ENCODE data around the gene WASHC4.
A peak's percentile ranks its signal among the peaks of the same experiment; 100 is the strongest.
"Not testable (repeated sequence)": the region's sequence is repeated elsewhere in the genome, so short reads cannot be mapped to it uniquely, and the experiment has no call there.

Gene WASHC4

GRCh38 chr12:105164068-105164467, 56.5 kb downstream of the WASHC4 start:
- DNase-seq (ENCODE audit: low spot score), result no peak

GRCh38 chr12:105166736-105167135, 59.2 kb downstream of the WASHC4 start:
- DNase-seq (ENCODE audit: low spot score), result no peak

DNA sequence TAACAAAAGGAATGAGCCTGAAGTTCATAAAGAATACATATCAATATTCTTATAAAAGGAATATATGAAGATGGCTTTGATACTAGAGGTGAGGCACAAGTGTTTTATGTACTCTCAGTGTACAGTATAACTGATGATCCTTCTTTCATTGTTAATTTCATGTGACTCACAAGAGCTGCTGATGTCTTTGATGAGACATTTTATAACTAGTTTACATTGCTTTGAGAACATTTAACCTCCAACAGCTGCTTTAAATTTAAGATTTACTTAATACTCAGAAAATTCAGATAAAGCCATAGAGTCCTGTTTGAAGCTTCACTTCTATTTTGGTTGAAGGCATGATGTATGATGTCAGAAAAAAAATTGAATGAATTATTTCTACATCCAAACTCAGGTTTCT, 59.8 kb downstream of the WASHC4 start:
- no peak for DNase-seq (ENCODE audit: low spot score)

DNA sequence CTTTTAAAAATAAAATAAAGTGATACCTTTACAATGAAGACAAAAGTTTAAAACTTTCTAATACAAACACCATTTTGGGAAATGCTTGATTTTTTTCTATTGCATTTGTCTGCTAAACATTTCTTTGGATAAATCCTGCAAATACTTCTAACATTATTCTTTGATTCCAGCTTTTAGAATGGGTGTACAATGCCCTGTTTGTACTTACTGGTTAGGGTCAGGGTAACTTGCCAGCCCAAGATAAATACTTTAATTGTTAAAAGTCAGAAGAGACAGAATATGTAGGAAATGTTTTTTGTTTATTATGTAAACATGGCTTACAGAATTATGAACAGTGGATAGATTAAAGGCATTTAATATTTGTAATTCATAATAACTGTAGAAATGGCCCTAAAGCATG, 60.5 kb downstream of the WASHC4 start:
- DNase-seq (ENCODE audit: low spot score), result no peak

DNA sequence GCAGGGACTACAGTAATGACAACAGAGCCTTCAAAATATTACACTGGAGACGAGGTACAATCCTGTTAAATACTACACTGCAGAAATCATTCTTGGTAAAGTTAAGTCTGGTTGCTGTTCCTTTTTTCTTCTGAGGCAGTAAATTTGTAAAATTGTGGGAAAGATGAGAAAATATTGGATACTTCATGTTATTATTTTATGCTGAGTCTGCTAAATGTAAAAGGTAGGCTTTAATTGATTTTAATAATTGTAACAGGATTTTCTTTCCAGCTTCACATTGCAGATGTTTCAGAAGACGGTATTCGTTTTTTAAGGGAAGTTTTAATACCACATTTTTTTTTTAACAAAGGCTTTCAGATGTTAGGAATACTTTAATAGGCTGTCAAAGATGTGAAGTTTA, 62.6 kb downstream of the WASHC4 start:
- DNase-seq (ENCODE audit: low spot score), result no peak

DNA sequence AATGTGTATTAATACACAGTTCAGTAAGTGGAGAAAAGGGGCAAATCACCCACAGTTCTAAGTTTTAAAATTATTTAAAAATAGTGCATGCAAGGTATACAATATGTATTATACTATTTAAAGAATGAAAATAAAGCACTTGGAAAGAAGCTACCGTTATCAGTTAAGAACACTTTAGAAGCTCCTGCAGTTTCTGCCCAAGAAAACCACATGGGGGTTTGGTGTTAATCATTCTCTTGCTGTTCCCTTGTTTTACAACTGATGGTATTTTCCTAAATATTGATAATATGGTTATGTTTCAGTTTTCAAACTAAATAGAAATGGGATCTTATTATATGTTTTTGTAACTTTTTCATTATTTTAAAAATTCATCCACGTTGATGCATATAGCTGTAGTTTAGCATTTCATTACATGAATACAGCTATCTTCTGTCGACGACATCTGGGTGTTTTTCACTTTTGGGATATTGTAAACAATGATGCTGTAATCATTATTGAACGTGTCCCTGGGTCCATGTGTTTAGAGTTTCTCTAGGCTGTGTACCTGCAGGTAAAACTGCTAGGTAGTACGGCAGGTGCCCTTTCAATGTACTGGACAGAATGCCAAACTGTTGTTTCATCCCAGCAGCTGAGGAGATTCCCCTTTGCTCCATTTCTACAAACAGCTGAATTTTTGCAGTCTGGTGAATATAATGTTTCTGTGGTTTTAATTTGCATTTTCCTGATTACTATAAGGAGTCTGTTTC, 64.3 kb downstream of the WASHC4 start:
- peak; percentile 21 for DNase-seq (ENCODE audit: low spot score)

DNA sequence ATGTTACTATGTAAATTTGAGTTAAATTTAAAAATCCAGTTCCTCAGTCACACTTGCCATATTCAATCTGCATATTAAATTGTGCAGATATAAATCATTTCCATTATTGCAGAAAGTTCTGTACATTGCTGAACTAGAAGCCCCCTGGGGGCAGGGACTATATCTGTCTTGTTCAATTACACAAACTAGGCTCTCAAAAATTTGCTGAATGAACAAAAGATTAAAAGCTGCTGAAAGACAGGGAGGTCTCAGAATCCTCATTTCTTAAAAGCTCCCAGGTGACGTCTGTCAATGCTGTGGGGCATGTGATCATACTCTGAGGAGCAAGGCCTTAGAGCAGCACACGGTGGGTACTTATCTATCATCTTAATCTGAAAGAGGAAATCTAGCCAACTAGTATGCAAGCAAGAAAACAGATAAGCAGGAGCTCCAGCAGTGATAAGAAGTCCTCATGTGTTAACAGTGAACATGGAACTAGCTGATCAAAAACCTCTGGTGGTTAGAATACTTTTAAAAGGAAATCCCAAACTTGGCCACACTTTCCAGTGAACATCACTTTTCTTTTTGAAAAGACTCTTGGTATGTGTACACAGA, 68.0 kb downstream of the WASHC4 start:
- no peak for DNase-seq (ENCODE audit: low spot score)

DNA sequence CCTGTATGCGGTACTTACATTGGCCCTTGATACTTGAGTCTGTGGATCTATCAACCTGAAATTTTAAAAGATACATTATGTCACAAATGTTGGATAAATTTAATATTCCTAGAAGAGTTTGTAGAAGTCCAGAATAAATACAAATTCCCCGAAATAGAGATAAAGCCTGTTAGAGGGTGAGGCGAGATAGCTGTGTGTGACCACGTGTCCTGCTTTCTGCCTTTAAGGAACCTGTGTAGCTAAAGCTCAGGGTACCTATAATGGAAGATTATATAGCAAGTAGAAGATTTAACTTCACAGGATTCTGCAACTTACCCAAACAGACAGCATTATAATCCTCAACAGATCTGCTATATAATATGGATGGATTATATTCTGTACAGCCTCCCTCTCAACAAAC, 69.7 kb downstream of the WASHC4 start:
- peak; percentile 28 for DNase-seq (ENCODE audit: low spot score)

GRCh38 chr12:105179114-105179513, 71.6 kb downstream of the WASHC4 start:
- not testable (repeated sequence) for DNase-seq (ENCODE audit: low spot score)

DNA sequence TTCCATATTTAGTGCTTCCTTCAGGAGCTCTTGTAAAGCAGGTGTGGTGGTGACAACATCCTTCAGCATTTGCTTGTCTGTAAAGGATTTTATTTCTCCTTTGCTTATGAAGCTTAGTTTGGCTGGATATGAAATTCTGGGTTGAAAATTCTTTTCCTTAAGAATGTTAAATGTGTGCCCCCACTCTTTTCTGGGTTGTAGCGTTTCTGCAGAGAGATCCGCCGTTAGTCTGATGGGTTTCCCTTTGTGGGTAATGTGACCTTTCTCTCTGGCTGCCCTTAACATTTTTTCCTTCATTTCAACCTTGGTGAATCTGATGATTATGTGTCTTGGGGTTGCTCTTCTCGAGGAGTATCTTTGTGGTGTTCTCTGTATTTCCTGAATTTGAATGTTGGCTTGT, 75.9 kb downstream of the WASHC4 start:
- not testable (repeated sequence) for DNase-seq (ENCODE audit: low spot score)

DNA sequence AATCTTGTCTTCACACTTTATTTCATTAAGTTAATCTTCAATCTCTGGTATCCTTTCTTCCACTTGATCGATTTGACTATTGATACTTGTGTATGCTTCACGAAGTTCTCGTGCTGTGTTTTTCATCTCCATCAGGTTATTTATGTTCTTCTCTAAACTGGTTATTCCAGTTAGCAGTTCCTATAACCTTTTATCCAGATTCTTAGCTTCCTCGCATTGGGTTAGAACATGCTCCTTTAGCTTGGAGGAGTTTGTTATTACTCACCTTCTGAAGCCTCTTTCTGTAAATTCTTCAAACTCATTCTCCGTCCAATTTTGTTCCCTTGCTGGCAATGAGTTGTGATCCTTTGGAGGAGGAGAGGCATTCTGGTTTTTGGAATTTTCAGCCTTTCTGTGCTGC, 76.4 kb downstream of the WASHC4 start:
- DNase-seq (ENCODE audit: low spot score), result not testable (repeated sequence)

DNA sequence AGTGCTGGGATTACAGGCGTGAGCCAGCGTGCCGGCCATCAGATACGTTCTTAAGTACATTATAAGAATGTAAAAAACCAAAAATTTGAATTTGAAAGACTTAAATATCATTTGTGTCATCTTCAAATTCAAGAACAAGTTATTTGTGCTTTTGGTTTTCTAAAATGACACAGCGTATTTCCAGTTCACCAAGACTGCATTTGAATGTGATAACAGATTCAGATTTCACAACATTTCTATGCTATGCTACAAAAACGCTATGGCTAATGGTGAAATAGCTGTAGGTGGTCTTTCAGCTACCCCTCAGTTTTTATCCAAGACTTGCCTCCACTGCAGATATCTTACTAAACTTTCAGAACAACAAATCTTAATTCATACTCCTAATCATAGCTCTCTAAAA, 81.8 kb downstream of the WASHC4 start:
- no peak for DNase-seq (ENCODE audit: low spot score)

DNA sequence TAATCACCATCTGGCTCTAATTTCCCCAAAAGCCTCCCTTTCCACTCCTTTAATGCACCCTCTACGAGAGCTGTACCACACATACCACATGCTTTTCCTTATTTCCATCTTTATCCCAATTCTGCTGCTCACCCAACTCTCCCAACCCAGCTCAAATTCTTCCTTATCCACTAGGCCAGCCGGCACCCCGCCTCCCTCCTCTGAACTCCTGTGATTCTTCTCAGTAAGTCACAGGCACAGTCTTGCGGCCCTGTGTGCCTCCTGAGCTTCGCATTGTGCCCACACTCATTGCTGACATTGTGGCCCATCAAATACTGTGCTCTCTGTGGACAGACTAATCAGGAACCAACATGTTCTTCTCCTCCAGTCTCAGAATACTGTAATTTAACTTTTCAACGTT, 83.0 kb downstream of the WASHC4 start:
- DNase-seq (ENCODE audit: low spot score), result no peak

DNA sequence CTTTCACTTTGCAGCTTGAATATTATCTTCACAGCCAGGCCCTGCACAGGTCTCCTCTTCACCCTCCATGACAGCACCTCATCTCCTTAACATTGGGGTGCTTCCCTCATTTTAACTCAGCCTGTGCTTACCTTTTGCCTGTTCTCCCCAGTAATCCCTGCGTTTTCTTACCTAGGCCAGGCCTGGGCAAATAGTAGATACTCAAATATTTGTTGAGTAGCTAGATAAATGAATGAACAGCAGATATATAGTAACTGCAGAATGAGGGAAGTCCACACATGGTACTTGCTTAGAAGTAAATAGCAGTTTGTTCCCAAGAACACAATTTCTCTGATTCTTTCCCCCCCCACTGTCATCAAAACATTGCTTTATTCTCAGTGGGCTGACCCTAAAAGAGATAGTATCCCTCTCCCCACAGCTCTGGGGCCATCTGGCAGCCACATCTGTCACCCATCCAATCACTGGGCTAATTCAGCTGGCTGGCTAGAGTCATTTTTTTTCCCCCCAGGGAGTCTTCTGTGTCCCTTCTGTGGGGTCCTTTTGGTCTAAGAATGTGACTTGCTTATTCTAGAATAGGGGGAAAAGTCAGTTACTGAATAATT, 85.2 kb downstream of the WASHC4 start:
- DNase-seq (ENCODE audit: low spot score), result no peak

DNA sequence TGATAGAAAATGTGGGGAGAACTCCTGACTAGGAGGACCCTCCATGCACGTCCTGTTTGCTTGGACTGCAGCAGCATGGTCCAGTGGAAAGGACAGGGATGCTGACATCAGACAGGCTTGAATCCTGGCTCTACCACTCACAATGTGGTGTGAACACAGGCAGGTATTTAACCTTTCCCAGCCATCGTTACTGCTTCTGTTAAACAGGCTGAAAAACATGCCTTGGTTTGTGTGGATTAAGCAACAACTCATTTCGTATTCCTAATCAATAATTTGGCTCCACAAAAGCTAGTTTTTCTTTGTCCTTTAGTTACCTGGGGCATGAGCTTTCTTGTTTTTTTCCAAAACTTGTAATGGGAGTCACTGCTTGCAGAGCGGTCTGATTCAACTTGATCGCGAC, 87.4 kb downstream of the WASHC4 start:
- DNase-seq (ENCODE audit: low spot score), result no peak

GRCh38 chr12:105196090-105196489, 88.6 kb downstream of the WASHC4 start:
- DNase-seq (ENCODE audit: low spot score), result no peak

- DNase-seq (ENCODE audit: low spot score), result no peak
Observed at GRCh38 chr12:105198961-105199360, 91.4 kb downstream of the WASHC4 start.

- no peak for DNase-seq (ENCODE audit: low spot score)
Observed at GRCh38 chr12:105200385-105200784, 92.9 kb downstream of the WASHC4 start.

DNA sequence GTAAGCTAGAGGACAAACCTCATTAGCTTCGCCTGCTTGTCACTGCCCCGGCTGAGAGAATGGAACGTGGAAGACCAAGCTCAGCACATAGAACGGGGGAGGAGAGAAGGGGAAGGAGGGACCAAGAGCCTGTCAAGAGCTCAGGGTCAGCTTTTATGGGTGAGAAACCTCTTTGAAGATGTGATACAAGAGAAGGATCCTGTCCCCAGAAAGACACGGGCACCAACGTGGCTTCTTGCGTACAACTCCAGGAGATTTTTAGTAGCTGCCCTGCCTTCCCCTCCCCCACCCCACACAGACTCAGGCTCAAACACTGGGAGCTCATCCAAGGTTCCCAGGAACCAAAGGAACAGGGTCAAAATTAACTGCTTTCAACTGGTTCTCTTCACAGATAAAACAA, 93.8 kb downstream of the WASHC4 start:
- DNase-seq (ENCODE audit: low spot score), result no peak

- no peak for DNase-seq (ENCODE audit: low spot score)
Observed at GRCh38 chr12:105202202-105202601, 94.7 kb downstream of the WASHC4 start.

DNA sequence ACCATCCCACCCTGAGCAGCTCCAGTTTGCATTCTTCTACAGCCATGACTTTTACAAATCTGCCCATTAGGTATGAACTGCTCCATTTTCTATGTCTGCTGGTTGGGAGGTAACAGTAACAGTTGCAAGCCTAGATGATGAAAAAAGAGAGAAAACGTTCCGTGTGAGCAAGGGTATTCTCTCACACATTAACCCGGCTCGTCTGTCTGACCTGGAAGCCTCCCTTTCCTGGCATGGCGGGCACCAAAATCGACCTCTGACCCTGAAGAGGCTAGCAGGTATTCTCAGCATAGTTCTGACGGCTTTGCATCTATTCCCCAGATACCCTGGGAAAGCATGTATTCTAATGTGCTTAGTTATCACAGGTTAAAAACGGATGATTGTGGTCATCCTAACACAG, 96.6 kb downstream of the WASHC4 start:
- DNase-seq (ENCODE audit: low spot score), result no peak

DNA sequence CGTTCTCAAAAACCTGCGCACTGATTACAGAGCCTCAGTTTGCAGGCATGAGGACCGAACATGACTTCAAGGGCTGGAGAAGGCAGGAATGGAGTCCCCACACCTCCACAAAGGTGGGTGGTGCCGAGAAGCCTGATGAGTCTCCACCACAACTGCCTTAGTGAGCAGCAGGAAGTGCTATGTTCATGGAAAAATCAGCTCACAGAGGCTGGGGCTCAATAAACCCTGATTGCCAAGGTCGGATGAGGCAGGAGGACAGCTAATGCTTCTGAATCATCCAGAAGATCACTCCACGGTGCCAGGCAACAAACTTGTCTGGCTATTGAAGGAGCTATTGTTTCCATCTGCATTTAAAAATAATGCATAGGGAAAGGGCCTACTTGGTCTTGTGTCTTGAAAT, 97.4 kb downstream of the WASHC4 start:
- DNase-seq (ENCODE audit: low spot score), result no peak

- DNase-seq (ENCODE audit: low spot score), result no peak
Observed at GRCh38 chr12:105205322-105206048, 98.0 kb downstream of the WASHC4 start.

Data from hematopoietic multipotent progenitor cell treated with erythropoietin and hydrocortisone succinate and interleukin-3 and kit ligand, for 15 days (in vitro differentiated cells).